ENCODE measurements around the gene IRF2BP2.

DNA sequence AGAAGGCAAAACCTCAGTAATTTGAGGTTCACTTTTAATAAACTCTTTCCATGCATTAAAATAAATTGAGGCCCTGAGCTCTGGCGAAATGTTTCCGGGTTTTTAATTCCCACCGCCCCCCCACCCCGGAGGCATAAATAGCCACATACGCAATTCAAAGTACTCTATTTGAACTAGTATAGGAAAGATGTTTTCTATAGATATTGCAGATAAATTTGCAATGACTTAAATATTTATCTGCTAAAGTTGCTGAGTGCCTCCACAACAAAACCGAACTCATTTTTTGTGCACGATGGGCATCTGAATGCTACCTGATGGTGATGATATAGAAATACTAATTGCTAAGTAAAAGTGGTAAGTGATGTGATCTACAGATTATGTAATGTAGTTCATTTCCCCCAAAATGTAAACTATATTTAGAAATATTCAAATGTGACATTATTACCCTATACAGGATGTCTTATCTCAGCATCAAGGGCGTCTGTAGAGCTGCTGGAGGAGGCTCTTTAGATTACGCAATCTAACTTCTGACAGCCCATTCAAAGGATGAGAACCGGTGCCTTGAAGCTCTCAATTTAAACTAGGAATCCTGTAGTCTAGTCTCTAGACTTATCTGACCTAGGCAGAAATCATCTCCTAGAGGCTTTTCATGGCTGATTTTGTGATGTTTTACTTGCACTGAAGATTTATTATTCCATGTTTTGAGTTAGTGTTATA lies 8.5 kb downstream of the IRF2BP2 start:
- TF ChIP-seq, protein P1, sequence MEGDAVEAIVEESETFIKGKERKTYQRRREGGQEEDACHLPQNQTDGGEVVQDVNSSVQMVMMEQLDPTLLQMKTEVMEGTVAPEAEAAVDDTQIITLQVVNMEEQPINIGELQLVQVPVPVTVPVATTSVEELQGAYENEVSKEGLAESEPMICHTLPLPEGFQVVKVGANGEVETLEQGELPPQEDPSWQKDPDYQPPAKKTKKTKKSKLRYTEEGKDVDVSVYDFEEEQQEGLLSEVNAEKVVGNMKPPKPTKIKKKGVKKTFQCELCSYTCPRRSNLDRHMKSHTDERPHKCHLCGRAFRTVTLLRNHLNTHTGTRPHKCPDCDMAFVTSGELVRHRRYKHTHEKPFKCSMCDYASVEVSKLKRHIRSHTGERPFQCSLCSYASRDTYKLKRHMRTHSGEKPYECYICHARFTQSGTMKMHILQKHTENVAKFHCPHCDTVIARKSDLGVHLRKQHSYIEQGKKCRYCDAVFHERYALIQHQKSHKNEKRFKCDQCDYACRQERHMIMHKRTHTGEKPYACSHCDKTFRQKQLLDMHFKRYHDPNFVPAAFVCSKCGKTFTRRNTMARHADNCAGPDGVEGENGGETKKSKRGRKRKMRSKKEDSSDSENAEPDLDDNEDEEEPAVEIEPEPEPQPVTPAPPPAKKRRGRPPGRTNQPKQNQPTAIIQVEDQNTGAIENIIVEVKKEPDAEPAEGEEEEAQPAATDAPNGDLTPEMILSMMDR (IDR thresholded peaks at IDR 0.05; ENCODE audit: low read length) = no peak
- TF ChIP-seq EZH2 (optimal IDR thresholded peaks at IDR 0.05; ENCODE audit: low read depth, low read length) = no peak
